ENCODE results near the gene DNAI4. TPM values are rescaled to one million over a fixed set of nuclear protein-coding genes. Genes with fewer than 3 reads are reported as not detected.
A peak's percentile ranks its signal among the peaks of the same experiment; 100 is the strongest.

The DNAI4 gene
- total and polyA plus RNA-seq, 9 of the 15 experiments (the other 6 are each of a cell fraction or from before 2014, with no cell fraction given), result 0.57 to 4.8 (median 2.6) TPM; not detected in 1

GRCh38 chr1:66916320-66916719, 8.3 kb downstream of the DNAI4 start (continued):
- TF ChIP-seq, protein P1, sequence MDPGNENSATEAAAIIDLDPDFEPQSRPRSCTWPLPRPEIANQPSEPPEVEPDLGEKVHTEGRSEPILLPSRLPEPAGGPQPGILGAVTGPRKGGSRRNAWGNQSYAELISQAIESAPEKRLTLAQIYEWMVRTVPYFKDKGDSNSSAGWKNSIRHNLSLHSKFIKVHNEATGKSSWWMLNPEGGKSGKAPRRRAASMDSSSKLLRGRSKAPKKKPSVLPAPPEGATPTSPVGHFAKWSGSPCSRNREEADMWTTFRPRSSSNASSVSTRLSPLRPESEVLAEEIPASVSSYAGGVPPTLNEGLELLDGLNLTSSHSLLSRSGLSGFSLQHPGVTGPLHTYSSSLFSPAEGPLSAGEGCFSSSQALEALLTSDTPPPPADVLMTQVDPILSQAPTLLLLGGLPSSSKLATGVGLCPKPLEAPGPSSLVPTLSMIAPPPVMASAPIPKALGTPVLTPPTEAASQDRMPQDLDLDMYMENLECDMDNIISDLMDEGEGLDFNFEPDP (CRISPR knock-in tag; IDR thresholded peaks at IDR 0.05), result no peak
- TF ChIP-seq ELK3 (CRISPR knock-in tag; IDR thresholded peaks at IDR 0.05), result no peak
- TF ChIP-seq CEBPG (CRISPR knock-in tag; IDR thresholded peaks at IDR 0.05), result peak; percentile 91
- peak; percentile 48 to 90; a peak in 2 of 4 replicates for TF ChIP-seq CEBPG (tag; conservative IDR thresholded peaks at IDR 0.05 in 1 of 2, IDR thresholded peaks at IDR 0.05 in 1 of 2)
- TF ChIP-seq EP300 (IDR thresholded peaks at IDR 0.05; ENCODE audit: low read length), result peak; percentile 97
- no peak for TF ChIP-seq MTF1 (CRISPR knock-in tag; IDR thresholded peaks at IDR 0.05; ENCODE audit: borderline replicate concordance)
- peak; percentile 69; the same call in 1 of the 2 replicates for TF ChIP-seq HEY1 (CRISPR knock-in tag; IDR thresholded peaks at IDR 0.05; ENCODE audit: borderline replicate concordance)
- no peak for TF ChIP-seq ZNF436 (CRISPR knock-in tag; IDR thresholded peaks at IDR 0.05)
- TF ChIP-seq TSHZ1 (CRISPR knock-in tag; IDR thresholded peaks at IDR 0.05), result 0 out of 2 replicates have a peak, but pooled peaks have one; percentile 35
- peak in 1 of 2 experiments; percentile 89; a peak in 2 of 4 replicates for TF ChIP-seq ZNF318 (IDR thresholded peaks at IDR 0.05; ENCODE audit: borderline replicate concordance in 1 of 2, low read depth in 1 of 2)
- TF ChIP-seq HDAC2 (IDR thresholded peaks at IDR 0.05), result peak; percentile 96
- TF ChIP-seq ZNF583 (CRISPR knock-in tag; IDR thresholded peaks at IDR 0.05), result no peak
- TF ChIP-seq SETDB1 (IDR thresholded peaks at IDR 0.05; ENCODE audit: low read length), result no peak
- peak; percentile 95 for TF ChIP-seq CBFA2T3 (IDR thresholded peaks at IDR 0.05)
- TF ChIP-seq ZNF12 (CRISPR knock-in tag; IDR thresholded peaks at IDR 0.05), result no peak
